ENCODE measurements around the gene CALHM6.

Gene CALHM6

DNA sequence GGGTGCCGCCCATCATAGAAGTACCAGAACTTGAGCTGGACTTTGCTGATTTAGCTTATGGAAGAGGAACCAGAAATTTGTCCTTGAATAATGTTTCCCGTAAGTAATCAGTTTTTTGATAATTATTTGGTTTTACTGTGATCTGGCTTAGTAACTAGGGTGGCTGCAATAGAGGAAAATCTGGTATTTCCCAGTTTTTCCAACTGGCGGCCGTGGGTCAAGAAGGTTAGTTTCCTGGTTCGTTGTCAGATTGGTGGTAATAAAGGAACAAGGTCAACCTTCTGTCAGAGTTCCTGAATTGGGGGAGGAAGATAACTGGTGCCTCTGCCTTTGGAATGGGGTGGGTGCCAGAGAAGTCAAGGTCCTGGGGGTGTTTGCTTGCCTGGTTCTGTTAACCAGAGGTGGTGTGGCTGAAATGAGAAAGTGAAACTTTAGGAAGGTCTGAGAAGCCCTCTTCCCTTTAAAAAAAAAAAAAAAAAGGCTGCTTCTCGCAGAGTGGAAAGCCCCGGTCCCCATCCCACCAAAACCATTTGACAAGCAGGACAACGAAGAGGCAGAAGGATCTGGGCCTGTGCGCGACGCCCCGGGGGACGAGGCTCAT lies at the start of gene CALHM6:
Gene CALHM6, plus strand, starts transcription at position 45 of the 601 bp plus-strand sequence. Its CDS starts 555 bp downstream, at position 600.
- TF ChIP-seq, protein P1, sequence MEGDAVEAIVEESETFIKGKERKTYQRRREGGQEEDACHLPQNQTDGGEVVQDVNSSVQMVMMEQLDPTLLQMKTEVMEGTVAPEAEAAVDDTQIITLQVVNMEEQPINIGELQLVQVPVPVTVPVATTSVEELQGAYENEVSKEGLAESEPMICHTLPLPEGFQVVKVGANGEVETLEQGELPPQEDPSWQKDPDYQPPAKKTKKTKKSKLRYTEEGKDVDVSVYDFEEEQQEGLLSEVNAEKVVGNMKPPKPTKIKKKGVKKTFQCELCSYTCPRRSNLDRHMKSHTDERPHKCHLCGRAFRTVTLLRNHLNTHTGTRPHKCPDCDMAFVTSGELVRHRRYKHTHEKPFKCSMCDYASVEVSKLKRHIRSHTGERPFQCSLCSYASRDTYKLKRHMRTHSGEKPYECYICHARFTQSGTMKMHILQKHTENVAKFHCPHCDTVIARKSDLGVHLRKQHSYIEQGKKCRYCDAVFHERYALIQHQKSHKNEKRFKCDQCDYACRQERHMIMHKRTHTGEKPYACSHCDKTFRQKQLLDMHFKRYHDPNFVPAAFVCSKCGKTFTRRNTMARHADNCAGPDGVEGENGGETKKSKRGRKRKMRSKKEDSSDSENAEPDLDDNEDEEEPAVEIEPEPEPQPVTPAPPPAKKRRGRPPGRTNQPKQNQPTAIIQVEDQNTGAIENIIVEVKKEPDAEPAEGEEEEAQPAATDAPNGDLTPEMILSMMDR (IDR thresholded peaks at IDR 0.05): no peak

DNA sequence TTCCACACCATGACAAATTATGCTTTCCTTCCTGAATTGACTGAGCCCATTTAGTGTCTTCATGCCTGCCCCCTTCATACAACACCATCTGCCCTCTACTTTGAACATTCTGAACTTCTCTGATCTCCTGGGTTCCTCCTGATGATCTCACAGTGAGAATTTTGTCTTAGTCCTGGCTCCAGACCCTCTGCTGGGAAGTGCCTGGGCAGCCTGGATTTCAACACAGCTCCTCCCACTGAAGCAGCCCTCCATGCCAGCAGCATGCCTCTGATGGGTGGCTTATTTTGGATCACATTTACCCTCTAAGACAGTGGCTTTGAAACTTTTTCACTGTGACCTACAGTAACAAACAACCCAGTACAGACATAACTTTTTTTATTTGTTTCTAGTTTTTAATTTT lies 48.9 kb upstream of the CALHM6 start:
- TF ChIP-seq, protein P1 (IDR thresholded peaks at IDR 0.05): no peak

DNA sequence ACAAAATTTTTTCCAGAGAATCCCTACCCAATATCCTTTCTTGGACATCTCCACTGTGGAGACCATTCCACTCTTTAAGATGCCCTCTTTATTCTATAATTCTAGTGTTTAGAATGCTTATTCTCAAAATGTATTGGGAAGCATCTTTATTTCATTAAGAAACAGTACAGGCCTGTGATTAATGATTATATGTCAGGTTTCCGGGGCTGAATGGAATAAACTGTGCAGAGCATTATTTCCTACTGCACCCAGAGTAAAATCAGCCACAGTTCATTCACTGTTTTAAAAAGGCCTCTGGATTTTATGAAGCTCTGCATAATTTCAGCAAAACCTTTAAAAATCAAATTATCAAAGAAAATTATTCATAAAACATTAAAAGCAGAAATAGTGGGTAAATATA lies 47.8 kb upstream of the CALHM6 start:
- TF ChIP-seq, protein P1 (IDR thresholded peaks at IDR 0.05): no peak

DNA sequence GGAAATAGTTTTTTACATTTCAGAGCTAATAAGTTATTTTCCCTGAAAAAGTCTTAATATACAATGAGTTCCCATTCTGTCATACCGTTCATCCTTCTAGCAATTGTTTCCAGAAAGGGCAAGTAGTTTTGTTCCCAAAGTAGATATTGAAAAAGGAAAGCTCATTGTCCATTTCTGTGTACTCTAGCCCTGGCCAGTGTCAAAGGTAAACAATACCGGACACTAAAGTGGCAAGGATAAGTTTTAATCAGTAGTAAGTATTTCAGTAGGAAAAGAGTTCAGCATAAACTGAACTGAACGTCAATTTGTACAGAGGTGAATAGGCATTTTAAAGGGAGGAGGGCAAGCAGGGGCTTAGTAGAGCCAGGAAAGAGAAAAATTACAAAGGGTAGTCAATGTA lies 43.5 kb upstream of the CALHM6 start:
- TF ChIP-seq, protein P1 (IDR thresholded peaks at IDR 0.05): no peak

DNA sequence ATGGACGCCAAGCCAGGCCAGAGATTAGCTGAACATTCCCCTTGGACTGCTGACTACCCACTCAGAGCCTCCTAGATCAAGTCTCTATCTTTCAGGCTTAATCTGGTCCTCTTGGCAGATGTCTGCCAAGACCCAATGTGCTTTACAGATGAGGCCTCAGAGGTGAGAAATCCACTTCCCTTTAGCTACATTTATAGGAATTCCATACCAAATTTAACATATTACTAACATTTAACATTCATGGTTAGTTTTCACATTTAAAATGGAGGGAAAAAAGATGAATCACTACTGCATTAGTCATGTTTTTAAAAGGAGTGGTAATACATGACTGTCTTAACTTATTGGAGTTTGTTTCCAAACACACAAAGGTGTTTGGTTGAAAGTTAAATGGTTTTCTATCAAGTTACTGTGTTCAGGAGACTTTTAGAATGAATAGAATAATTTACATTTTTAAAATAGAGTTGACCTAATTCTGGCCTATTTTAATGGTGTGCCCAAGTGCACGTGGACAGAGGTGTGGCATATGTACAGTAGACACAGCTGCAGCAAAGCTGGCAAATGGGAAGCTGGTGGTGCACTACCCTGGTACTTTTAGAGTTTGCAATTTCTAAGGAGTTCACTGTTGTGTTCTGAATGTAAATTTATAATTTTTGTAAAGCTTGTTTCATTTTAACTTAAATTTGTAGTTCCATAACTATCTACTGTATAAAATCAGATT lies 41.9 kb upstream of the CALHM6 start:
- TF ChIP-seq, protein P1 (IDR thresholded peaks at IDR 0.05): no peak

DNA sequence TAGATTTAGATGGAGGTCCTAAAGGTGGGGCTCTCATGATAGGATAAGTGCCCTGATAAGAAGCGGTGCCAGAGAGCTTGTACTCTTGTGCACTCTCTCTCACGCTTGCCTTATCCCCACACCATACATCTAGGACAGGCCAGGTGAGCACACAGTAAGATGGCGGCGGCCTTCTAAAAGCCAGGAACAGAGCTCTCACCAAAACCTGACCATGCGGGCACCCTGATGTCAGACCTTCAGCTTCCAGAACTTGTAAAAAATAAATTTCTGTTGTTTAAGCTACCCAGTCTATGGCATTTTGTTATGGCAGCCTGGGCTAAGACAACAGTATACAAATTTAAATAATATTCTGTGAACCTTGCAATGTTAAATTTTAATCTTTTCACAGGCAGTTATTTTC lies 40.8 kb upstream of the CALHM6 start:
- TF ChIP-seq, protein P1 (IDR thresholded peaks at IDR 0.05): no peak

DNA sequence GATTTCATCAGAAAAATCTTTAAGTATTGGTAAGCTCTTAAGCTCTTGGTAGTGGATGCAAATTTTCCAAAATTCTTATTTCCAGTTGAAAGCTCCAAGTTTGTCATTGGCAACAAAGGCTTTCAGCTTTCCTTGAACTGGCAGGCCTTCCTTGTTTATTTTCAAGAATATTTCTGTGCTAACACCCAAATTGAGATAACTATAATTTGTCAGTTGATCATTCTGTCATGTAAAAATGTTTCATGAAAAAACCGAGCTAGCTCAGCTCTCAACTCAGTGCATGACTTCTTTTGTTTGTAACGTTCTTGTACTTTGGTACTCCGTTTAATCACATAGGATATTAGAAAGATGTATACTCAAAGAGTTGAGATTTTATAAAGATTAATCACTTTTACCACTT lies 38.9 kb upstream of the CALHM6 start:
- TF ChIP-seq, protein P1 (IDR thresholded peaks at IDR 0.05): no peak

Data from LNCAP (cell line).